NCI-H2171 treated with DMSO at 0.1 percent for 48 hours (cell line): ENCODE measurements around the gene HPCAL1.

ENCODE experiments used
- DNase-seq: peaks from one replicate; lab custom pipeline; 2025; lab: John Stamatoyannopoulos, UW

The HPCAL1 gene

DNA sequence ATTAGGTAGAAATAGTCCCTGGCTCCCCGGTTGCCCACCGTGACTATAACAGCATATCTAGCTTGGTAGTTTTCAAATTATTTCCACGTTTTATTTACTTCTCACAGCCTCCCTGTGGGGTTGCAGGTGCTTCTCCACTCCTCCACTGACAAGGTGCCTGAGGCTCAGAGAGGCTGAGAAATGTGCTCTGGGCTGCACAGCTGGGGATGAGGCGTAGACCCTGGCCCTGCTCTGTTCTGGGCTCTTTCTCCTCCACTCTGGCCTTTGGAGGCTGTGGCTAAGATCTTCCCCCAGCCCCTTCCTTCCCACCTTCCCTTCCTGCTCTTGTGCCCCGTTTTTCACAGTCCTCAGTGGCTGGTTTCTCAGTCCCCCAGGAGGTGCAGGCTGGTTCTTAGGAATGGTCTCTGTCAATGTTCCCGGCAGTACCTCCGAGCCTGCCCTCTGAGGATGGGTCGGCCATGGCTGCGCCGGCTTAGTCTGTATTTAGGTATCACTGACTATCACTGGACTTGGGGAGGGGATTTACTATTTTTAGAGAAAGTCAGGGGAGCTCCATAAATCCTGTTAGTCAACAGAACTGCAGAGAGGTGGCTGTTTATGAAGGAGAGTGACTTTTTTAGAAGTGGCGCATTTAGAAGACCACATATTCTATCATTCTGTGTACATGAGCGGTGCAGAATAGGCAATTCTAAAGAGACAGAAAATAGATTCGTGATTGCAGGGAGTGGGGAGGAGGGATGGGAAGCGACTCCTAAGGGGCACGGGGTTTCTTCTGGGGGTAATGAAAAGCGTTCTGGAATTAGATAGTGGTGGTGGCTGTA, 35.0 kb downstream of the HPCAL1 start:
- DNase-seq: no peak

DNA sequence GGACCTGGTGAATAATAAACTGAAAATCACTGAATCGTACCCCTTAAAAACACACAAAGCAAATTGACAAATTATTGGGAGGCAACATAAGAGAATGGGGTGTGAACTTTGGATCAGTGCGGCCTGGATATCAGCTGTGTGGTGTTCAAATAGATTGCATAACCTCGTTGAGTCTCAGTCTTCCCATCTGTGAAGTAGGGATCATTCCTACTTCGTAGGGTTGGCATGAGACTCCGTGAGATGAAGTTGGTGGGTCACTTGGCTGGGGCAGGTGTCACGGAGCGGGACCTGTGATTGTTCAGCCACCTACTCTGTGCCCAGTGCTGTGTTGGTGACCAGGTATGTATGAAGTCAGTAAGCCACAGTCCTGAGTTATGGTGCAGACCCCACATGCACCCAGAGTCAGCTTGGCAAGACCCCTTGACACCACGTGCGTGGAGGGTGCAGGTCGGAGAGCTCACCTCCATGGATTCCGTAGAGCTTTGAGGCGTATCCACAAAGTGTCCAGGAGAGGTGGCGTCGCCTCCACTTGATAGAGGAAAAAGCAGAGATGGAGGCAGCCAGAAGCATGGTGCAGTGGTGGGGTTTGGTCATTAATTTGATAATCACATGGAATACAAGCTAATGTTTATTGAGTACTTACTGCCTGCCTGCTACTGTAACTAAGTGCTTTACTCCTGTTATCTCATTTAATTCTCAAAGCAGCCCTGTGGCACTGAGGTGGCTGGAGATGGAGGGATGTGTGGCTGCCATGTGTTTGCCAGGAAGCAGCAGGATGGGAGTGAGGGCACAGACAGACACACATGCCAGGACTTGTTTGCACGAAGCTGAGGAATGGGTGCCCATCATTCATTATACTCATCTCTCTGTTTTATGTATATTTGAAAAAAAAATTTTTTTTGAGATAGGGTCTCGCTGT, 35.8 kb downstream of the HPCAL1 start:
- DNase-seq: no peak

DNA sequence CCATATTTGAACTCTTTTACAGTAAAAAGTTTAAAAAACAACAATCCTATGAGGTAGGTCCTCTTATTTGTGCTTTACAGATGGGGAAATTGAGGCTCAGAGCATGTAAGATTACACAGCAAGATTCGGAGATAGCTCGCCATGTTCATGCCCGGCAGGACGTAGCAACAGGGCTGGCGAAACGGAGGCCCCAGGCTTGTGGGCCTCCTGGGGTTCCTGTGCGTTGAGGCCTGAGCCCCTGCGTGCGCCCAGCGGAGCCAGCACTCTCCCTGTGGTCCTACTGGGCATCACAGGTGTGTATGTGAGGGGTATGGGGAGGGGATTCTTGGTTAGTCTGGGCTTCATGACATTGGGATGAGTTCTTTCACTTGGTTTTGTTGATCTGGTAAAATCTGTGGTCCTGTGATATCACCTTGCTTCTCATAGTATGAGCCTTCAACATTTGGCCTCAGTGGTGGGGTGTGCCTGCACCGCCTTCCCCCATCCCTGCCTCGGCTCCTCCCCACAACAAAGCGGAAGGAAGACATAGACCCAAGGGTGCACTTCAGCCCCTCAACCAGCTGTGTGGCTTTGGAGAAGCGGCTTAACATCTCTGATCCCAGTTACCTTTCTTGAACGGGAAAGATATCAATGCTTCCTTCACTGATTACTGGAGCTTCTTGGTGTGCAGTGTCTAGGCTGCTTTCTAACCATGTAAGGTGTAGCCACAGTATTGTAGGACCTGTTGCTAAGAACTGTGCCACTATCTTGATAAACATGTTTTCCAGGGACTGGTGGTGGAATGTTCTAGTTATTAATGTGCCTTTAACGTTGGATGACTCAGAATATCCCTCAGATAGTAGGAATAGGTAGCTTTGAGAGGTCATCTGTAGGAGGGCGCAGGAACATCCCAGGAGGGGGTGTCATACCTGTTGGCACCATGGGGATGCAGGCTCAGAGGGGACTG, 37.2 kb downstream of the HPCAL1 start:
- no peak for DNase-seq

DNA sequence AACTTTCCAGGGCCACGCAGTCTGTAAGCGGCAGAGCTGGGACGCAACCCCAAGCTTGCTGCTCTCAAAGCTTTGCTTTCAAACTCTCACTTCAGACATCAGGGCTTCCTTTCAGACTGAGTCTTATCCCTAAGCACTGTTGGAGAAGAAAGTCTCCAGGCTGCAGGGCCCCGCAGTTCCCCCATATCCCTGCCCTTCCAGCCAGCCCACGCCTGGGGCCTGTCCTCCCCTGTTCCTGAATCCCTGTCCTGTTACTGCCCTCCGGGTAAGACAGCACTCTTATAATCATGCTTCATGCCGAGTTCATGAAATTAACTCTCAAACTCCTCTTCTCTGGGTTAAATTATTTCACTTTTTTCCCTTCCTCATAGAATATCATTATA, 37.9 kb downstream of the HPCAL1 start:
- DNase-seq: no peak

DNA sequence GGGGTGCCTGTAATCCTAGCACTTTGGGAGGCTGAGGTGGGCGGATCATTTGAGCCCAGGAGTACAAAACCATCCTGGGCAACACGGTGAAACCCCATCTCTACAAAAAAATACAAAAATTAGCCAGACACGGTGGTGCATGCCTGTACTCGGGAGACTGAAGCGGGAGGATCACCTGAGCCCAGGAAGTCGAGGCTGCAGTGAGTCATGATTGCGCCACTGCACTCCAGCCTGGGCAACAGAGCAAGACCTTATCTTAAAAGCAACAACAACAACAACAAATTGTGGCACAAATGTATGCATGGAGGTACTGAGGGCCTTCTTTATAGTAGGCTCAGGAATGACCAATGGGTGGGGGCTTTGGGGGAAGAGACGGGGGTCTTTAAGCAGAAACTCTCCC, 38.5 kb downstream of the HPCAL1 start:
- DNase-seq: no peak

DNA sequence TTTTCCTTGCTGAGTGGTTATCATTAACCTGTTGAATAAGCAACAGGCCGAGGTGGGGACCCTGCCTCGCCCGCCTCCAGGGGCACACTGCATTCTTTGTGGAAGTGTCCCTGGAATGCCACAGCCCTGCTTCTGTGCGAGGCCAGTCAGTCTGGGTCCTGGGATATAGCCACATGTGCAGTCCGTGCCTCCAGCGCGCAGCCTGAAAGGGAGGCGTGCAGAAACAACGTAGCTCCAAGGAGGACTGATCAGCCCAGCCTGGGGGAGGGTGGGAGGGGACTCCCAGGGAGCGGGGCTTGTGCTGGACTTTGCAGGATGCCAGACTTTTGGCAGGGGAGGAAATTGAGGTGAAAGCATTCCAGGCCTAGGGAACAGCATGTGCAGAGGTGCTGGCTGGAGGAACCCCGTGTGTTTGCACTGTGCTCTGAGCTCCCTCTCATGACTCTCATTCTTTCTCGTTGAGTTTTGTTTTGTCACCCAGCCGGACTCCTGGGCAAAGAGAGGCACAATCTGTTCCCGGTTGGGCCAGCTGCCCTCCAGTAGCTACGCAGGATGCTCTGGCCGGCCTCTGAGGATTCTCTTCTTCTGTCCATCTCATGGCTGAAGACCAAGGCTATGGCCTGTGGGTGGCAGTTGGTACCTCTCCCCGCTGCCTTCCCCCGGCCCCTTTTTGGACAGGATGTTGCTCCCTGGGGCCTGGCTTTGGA, 39.7 kb downstream of the HPCAL1 start:
- DNase-seq: no peak

DNA sequence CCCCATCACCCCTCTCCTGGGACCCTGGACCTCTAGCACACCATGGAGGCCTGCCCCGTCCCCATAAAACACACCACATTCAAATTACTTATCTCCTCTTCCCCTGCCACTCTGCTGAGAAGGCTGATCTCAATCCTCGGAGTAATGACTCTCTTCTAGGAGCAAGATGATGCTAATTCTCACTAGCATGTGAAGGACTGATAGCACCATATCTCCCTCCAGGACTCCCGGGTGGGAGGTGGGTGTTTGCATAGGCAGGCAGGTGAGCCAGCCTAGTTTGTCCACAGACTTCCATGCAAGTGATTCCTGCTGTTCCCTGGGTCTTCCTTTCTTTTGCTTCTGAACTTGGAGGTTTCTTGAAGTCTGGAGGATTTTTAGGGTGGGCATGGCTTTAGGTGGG, 40.5 kb downstream of the HPCAL1 start:
- no peak for DNase-seq

DNA sequence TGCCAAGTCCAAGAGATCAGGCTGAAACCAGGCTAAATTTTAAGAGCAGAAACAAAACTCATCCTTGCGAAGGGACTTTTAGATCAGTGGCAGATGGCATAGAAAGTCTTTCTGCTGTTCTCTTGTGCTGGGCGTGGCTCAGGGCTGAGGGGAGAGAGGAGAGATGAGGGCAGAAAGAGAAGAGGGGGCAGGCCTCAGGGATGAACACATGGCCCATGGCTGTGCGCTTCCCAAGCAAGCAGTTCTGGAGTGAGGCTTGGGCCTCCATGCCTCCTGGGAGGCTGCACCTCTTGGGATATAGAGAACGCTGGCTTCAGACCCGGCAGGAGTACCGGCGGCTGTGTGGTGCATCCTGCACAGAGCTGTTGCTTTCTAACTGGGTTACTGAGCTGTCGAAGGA, 41.0 kb downstream of the HPCAL1 start:
- DNase-seq: peak; percentile 95

DNA sequence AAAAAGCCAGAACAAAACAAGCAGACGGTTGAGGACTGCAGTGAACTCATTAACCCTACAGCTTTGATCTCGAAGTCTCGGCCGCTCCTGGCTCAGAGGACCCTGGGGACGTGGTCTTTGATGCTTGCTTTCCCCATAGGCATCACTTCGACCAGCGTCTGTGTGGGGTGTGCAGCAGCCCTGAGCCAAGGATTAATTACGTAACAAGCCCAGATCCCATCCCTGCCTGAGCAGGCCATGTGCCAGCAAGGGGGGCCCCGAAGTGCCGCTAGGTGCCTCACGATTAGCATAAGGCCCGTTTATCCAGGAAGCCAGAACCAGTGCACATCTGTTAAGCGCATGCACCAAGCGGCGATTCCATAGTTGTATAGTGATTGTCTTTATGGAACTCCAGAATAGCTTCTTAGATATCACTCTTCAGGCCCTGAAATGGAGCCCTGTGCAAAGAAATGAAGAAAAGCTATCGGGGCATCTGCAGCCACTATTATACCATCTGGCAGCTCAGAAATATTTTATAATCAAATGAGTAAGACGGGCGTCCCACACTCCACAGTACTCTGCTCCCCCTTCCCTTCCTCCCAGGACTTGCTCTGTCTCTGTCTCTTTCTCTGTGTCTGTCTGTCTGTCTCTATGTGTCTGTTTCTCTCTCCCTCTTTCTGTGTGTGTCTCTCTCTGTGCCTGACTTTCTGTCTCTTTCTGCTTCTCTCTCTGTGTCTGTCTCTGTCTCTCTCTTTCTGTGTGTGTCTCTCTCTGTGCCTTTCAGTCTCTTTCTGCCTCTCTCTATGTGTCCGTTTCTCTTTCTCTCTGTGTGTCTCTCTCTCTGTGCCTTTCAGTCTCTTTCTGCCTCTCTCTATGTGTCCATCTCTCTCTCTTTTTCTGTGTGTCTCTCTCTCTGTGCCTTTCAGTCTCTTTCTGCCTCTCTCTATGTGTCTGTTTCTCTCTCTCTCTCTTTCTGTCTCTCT, 41.7 kb downstream of the HPCAL1 start:
- DNase-seq: peak; percentile 98

DNA sequence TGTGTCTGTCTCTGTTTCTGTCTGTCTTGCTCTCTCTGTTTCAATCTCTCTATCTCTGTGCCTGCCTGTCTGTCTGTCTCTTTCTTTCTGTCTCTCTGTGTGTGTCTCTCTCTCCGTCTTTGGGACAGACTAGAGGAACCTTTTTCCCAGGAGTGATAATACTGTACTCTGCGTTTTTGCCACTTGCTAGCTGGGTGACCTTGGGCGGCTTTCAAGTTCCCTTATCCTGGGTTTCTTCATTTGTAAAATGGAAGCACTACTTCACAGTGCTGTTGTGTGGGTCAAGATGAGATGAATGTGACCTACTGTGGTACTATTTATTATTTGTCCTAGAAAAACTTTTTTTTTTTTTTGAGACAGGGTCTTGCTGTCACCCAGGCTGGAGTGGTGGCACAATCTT, 42.4 kb downstream of the HPCAL1 start:
- no peak for DNase-seq

DNA sequence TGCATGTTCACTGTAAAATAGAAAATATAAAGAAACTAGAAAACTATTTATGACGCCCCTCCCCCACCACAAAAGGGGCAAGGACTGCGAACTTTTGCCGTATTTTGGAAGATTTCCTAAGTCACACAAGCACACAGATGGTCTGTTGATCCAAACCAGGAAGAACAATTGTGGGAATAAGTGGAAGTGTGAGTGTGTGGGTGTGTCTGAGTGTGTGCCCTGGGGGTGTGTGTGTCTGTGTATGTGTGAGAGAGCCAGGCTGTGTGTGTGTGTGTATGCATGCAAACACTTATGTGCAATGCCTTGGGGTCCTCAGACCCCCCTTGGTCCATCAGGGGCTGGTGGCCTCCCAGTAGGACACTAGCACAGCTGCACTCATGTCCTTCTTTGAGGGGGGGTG, 43.1 kb downstream of the HPCAL1 start:
- no peak for DNase-seq

DNA sequence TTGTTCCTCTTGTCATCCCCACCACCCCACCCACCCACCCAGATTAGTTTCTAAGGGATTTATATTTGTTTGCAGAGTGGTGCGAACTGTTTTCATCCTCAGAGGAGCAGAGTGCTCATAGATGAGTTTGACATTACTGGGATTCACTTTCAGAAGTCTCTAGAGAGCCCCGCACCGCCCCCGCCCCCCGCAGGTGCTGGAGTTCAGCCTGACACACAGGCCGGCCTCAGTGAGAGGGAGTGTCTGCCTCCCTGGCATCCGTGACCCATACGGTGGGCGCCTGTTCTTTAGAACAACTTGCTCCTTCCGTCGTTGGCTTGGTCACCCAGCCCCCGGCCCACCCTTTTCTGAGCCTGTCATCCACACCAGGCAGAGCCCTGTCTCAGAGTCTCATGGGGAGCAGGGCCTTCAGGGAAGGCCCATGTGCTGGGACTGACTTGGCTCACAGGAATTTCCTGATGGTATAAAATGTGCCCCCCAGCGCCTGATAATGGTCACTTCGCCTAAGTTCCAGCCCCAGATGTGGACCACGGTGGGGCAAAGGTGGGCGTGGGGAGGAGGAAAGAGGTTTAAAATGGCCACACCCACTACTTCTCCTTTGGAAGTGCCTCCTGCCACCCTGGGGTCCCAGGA, 44.3 kb downstream of the HPCAL1 start:
- DNase-seq: no peak

DNA sequence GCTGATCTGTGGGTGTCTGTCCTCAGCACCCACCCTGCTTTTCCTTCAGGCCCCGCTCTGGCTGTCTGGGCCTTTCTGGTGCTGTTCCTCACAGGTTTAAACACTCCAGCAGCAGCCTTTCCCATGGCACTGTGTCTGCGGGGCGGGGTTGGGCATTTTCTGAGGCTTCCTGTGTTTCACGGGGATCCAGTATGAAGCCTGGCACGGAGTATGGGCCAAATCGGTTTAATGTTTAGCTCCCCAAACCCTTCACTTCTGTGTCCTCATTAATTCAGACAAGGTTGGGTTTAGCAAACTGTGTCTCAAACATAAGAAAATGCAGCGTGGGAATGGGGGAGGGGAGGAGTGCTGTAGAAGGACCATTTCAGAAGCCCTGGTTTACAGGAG, 44.9 kb downstream of the HPCAL1 start:
- no peak for DNase-seq

DNA sequence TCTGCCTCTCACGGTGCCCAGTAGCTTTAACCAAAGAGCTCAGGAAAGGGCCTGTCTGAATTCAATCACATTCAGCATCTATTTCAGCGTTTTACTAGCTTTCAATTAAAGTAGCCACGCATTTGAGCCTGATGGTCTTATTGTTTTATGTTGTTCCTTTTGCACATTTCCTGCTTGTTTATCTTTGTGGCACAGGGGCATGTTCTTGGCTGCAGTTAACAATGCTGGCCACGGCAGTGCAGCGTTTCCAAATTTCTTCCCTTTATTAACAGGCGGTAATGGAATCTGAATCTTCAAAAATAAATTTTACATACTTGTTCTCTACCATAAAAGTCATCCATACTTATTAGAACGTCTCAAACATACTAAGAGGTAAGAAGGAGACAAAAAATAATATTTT, 46.2 kb downstream of the HPCAL1 start:
- DNase-seq: no peak

DNA sequence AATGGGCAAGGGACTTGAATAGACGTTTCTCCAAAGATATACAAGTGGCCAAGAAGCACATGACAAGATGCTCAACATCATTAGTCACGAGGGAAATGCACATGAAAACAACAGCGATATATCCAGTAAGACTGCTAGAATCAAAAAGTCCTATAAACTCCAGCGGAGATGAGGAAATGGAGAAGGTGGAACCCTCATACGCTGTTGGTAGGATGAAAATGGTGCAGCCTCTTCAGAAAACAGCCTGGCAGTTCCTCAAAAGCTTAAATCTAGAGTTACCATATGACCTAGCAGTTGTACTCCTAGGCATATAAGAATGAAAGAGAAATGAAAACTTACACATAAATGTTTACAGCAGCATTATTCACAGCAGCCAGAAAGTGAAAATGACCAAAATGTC, 48.1 kb downstream of the HPCAL1 start:
- DNase-seq: no peak

DNA sequence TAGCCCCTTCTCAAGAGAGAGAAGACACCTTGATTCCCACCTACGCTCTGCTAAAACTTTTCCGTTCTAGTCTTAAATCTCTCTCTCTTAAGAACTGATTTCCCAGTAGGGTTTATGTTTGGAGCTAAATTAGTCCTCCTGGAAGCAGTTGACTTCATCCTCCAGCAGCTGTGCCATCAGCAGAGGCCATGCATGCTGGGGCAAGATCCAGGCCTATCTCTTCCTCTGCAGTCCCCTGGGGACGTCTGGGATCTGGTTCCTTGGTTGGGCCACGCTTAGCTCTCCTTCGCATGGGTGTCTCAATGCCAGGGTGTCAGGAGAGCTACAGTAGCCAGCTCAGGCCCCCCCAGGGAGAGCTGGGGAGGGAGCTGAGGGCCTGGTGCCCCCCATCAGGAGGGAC, 49.7 kb downstream of the HPCAL1 start:
- peak; percentile 94 for DNase-seq

DNA sequence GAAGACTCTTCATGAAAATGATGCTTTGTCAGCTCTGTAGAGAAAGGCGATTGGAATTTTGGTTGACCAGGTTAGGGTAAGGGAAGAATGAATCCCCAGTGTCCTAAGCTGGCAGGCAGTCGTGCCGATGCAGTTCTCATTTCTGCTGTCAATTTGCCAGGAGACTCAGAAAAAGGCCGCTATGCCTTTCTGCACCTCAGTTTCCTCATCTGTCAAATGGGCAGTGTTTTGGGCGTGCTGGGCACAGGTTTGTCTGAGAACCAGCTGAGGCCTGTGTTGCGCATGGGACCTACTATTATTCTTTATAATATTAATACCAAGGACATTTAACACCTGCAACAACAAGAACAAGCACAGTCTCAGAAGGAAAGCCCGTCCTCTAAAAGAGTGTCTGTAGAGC, 50.3 kb downstream of the HPCAL1 start:
- DNase-seq: no peak

DNA sequence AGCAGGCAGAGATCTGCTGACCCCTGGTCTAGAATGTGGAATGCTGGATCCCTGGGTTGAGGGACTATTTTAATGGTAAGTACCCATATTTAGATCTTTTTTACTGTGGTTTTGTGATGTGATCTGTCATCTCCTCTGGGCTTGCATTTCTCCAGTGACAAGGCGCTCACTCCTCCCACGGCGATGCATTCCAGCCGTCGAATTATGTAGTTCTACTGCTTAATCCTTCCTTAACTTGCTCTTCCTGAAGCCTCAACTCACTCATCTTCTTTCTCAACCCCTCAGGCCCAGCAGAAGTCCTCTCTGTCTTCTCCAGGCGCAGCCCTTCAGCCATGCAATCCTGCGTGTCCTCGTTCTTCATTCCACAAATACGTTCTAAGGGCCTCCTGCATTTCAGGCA, 51.2 kb downstream of the HPCAL1 start:
- no peak for DNase-seq

DNA sequence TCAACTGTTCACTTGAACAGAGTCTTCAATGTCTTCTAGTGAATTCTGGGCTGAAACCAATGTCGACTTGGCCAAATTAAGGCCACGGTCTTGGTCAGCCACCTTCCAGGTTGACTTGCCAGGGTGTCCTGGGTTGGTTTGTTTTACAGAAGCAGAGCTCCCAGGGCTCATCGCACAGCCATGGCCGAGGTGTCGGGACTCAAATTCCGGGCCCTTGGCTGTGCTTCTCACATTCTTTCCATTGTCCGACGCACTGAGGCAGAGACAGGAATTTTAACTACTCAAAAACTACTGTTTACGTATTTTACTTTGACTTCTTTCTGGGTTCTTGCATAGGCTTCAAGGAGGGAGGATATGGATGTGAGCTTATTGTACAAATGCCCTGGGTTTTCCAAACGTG, 51.7 kb downstream of the HPCAL1 start:
- no peak for DNase-seq
